GM23248 (cell line): Measurements from ENCODE around the gene ALDH3A1.

Source experiments
- EZH2 ChIP-seq: fragments of 200-600 bp; sonication (generic); IDR thresholded peaks from 2 replicates; pipeline ENCODE4 v1.6.1; 2018; ENCODE audit warnings: antibody characterized with exemption, mild to moderate bottlenecking; ENCODE audit not compliant: insufficient read depth, poor library complexity, severe bottlenecking
- EZH2phosphoT487 ChIP-seq: fragments of 200-600 bp; sonication (generic); IDR thresholded peaks from 2 replicates; pipeline ENCODE4 v1.6.1; 2018; ENCODE audit warnings: antibody characterized with exemption, moderate library complexity, mild to moderate bottlenecking, low read depth; ENCODE audit not compliant: insufficient read depth

GRCh38 chr17:19713901-19714361 lies 34.2 kb downstream of the ALDH3A1 start:
- TF ChIP-seq EZH2 (no peak), EZH2phosphoT487 (no peak)
